ENCODE measurements around the gene CD68.
A peak's percentile ranks its signal among the peaks of the same experiment; 100 is the strongest.
"Not testable (repeated sequence)": the region's sequence is repeated elsewhere in the genome, so short reads cannot be mapped to it uniquely, and the experiment has no call there.

CD68 gene

DNA sequence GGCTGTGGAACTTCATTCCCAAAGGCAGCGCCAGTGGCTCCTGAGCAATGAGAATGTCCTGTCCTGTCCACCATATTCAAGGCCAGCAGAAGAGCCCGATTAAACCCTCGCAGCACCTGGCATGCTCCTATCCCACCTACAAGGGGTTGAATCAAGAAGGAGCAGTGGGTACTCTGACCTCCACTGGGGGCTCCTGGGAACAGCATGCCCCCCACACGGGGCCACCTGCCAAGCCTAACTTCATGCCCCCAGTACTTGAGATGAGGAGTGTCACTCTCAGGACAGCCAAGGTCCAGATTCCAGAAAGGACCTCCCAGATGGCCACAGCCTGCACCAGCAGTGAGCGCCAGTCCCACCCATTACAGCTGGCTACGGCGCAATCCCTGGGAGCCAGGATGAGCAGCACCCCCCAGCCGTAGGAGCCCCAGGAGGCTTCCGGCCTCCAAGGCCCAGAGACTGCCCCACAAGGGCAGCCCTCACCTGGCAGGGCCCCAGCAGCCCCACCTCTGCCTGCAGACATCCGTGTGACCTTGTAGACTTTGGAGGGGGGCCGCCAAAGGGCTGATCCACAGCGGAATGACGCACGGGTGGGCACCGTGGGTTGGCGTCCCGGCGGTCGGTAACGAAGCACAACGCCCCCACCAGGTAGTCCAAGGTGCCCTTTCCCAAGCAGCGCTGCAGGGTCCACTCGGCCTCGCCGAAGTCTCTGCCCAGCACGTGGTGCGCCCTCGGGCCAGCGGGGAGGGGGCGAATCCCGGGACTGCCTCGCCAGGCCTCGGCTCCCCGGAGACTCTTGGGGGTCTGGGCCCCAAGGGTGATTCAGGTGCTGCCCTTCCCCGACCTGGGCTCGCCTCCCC lies 3.2 kb downstream of the CD68 start:
- no peak for DNase-seq

DNA sequence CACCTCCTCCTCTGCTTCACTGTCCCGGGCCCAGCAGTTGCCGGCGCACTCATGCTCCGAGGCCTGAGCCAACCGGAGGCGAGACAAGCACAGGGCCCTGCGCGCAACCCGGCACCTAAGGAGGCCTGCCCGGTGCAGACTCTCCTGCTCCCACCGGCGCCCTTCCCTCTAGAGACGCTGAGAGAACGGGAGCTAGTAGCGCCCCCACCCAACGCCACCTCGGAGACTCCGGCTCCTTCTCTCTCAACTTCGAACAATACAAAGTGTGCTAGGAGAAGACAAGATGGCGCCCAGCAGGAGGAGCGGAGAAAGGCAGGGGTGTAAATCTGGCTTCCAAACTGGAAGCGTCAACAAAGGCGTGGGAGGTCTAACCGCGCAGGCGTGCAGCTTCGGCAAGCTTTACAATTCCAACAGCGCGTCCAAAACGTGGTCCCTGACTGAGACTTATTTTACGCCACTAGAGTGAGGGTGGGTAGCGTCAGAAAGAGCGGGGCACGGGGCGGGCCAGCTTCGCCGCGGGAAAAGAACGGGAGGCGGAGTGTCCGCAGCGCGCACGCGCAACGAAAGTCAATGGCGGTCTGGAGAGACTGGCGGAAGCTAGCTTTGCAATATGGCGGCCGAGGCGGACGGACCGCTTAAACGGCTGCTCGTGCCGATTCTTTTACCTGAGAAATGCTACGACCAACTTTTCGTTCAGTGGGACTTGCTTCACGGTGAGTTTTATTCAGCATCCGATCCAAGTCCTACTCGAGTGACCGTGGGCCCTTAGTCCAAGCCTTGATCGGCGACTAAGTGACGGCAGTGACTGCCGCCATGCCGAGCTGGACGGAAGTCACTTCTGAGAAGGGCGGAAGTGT lies 4.0 kb downstream of the CD68 start, which contains the start of gene MPDU1:
MPDU1 (plus strand) TSS at position 600 of the 857 bp plus-strand sequence; CDS start at position 611, 11 bp downstream.
- DNase-seq: peak; percentile 97

DNA sequence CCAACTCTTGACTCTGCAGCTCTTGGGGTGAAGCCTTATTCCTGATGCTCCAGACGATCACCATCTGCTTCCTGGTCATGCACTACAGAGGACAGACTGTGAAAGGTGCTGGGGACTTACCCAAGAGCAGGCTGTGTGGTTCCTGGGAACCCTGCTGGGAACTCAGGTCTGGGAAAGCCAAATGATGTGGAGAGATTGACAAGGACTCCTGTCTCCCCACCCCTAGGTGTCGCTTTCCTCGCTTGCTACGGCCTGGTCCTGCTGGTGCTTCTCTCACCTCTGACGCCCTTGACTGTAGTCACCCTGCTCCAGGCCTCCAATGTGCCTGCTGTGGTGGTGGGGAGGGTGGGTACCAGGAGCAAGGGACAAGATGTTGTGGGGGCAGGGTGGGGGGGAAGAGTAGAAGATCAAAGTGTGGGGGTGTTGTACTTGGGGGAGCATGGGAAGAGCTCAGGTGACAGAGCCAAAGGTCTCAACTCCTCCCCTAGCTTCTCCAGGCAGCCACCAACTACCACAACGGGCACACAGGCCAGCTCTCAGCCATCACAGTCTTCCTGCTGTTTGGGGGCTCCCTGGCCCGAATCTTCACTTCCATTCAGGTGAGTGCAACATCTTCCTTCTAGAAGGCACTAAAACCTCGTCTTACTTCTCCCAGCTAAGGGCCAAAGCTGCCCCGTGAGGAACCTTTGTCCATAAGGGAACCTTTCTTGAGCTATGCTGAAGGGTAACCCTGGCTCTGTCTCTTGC lies 7.4 kb downstream of the CD68 start:
- DNase-seq: no peak

DNA sequence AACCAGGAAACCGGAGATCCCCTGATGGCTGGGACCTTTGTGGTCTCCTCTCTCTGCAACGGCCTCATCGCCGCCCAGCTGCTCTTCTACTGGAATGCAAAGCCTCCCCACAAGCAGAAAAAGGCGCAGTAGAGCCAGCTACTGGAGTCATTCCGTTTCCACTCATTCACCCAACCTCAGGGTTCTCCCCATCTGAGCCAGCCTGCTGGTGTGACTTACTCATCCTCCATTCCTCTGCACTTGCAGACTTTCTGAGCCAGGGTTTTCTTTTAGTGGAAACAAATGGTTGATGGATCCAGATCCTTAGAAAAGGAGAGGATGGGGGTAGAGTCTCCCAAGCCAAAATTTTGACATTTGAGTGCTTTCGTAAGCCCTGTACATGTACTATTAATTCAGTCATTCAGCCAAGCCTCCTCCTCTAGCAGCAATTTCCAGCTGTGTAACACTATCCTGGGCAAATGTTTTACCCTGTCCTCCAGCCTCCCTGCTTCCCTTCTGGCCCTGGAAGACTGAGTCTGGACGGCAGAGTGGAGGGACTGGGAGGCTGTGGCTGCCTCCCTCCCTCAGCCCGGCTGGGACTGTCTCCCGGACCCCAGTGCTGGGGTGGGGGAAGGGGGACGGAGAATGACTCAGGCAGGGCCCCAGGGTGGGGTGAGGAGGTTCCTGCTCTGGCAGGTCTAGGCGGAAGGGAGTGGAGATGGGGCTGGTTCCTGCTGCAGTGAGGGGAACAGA lies 8.1 kb downstream of the CD68 start:
- DNase-seq: peak; percentile 81

DNA sequence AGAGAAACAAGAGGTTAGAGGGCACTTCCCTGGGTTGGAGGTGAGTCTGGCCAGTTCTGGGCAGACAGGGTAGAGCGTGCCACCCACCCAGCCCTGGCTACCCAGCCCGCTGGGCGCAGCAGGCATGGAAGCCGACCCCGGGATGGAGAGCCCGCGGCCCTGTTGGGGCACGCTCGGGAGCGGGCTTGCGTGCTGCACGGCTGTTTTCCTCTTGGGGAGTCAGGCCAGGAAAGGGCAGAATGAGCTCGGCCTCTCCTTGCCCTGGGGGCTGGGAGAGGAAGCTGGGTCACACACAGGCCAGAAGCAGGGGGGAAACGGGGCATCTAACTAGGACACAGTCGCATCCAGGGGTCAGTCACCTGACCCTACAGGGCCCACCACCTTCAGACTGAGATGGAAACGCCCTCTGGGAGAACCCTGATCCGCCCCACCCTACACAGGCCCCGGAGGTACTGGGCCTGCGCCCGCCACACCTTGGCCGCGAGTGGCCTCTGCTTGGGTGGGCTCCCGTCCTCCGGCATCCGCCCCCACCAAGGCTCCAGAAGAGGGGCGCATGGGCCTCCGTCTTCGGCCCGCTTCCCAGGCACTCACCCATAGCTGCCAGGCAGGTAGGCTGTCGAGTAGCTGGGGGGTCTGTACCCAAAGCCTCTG lies 9.2 kb downstream of the CD68 start:
- no peak for DNase-seq

DNA sequence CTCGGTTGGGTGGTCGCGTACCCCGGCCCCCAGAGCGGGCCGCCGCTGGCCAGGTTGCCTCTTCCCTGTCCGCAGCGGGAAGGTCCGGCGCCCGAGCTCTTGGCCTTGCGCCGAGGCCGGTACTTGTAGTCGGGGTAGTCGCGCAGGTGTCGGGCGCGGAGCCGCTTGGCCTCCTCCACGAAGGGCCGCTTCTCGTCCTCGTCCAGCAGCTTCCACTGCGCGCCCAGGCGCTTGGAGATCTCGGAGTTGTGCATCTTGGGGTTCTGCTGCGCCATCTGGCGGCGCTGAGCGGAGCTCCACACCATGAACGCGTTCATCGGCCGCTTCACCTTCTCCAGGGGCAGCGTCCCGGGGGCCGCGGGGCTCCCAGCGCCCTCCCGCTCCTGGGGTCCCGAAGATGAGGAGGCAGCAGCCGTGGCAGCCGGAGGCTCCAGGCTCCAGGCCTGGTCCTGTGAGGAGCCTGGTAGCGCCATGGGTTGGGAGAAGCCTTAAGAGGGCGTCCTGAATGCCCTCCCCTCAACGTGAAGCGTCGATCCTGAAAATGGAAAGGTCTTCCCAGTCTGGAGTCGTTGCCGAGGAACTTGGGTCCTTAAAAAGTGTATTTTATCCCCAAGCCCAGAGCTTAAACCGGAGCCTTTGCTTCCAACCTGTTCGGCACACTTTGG lies 9.9 kb downstream of the CD68 start:
- peak; percentile 74 for DNase-seq

DNA sequence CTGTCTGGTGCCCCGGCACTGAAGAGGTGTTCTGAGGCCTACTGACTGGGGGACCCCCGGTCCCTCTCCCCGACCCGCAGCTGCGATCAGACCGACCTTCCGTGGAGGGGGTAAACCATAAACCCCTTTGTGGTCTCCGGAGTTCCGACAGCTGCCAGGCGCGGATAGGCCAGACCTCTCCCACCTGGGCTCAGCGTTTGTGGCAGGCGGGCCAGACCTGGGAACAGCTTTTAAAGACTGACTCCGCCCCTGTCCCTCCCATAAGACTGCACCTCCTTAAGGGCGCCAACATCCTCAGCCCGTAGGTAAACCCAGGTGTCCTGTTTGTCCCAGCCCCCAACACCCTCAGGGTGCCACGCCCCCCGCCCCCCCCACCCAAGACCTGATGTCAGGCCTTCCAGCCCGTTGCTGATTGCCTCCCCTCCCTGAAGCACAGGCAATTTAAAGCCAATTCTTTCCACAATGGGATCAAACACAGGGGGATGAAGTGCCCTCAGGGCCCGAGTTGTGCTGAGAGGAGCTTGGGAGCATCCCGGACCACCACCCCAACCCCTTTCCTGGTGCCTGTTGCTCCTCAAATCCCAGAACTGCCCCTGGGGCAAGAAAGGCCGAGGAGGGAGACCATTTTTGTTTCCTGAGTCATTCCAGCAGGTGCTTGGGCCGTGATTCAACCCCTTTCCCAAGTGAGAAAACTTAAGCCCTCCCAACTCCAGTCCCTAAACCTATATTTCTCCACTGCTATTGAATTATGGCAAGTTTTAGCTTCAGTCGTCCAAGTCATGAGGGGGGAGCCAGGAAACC lies 10.7 kb downstream of the CD68 start, which contains the start of gene SOX15:
SOX15 (minus strand) TSS at position 204 of the 801 bp plus-strand sequence. CDS start 418 bp downstream, outside the sequence.
- DNase-seq: no peak

DNA sequence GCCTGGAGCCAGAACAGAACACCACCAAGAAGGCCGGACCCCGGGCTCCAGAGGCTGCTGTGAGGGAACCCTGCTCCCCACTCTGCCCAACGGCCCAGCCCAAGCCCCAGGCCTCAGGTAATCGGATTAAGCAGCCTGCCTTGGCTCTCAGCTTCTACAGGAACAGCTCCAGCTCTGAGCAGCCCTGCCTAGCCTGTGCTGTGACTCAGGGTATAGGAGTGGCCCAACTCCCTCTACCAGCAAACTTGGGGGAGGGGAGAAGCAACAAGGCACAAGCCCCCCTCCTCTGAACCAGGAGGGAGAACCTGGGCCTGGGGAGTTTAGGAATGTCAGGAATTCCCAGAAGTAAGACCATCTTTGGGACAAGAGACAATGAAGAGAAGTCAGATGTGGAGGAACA lies 11.3 kb downstream of the CD68 start:
- no peak for DNase-seq

DNA sequence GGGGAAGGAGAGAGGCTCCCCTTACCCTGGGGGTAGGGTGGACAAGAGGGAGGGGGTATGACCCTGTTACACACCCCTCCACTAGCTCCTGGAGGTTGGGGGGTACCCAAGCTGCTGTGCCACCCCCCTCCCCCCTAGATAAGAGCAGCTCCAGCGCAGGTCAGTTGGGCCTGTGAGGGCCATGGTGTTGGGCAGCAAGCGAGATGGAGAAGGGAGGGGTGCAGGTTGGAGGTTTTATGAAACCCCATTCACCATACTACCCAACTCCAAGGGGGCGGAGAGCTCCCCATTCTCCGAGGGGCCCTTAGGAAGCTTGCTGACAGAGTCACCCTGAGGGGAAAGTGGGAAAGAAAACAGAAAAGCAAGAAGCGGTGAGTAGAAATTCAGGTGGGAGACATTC lies 12.2 kb downstream of the CD68 start:
- no peak for DNase-seq

DNA sequence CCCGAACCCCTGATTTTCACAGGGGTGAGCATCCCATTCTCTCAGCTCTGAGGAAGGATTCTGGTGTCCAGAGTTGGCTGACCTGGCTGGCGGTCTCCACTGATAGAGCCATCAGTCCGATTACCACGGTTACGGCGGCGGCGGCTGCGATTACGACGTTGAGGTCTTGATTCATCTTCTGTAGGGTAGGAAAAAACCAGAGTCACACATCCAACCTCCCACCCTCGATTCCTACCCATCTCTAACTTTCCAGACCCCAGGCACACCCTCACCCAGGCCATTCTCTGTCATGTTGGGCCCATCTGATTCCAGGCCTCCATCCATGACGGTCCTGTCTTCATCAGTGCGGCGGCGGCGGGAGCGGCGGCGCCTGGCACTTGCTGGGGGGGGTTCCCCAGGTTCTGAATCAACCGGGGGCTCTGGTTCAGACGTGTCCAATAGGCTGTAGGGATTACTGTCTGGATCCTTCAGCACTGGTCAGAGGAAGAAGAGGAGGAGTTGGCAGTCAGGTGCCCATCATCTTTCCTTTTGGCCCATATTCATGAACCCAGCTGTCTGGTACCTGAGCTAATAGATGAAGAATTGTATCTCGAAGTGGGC lies 13.1 kb downstream of the CD68 start:
- no peak for DNase-seq

DNA sequence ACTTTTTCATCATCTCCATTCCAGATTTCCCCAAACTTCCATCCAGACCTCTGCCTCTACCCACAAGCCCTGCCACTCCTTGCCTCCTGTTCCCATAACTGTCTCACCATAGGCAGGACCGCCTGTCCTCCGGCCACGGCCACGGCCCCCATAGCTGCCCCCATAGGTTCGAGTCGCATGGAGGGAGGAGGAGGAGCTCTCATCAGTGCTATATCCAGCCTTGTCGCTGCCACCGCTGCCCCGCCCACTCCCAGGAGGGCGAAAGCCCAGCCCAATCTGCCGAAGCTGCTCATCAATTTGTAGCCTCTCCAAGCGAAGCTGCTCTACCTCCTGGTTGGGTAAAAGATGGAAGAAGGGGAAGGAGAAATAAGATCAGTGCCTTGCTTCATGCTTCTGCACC lies 13.9 kb downstream of the CD68 start:
- no peak for DNase-seq

DNA sequence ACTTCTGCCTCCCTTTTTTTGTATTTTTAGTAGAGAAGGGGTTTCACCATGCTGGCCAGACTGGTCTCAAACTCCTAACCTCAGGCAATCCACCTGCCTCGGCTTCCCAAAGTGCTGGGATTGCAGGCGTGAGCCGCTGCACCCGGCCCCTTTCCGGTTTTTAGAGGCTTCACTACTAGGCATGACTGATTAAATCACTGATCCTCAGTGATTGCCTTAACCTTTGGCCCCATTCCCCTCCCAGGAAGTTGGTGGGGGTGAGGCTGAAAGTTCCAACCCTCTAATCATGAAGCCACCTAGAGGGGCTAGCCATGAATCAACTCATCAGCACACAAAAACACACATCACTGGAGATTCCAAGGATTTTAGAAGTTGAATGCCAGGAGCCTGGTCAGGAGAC lies 18.1 kb downstream of the CD68 start:
- DNase-seq: not testable (repeated sequence)

DNA sequence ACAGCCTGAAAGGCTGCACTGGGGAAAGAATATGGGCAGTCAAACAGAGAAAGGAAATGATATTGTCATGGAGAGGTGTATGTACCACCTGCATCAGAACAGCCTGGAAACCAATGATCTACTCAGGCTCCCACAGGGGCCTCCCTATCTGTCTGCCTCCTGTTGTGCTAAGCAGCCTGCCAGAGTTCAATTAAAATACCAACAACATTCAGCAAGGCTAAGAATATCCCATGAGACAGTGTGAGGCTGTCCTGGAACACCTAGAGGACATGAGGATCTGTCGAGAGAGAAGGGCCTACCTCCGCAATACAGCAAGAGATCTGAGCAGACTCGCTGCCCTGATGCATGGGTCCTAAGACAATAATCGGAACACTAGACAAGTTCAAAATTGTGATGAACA lies 26.8 kb downstream of the CD68 start:
- DNase-seq: no peak

DNA sequence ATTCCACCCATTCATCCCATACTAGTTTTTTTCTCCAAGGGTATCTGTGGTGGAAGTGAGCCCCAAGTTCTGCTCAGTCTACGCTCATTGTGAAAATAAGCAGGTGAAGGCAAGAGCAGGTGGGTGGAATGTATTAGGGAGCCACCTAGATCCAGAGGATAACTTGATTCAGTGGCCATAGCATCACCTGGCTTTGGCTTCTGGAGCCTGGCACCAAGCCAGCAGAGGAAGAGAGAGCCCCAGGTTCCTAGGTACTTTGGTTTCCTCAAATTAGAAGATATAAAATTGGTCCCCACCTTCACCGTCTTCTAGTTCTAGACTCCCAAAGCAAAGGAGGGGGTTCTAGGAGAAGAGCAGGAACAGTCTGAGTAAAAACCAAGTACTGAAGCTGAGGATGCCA lies 31.2 kb downstream of the CD68 start:
- no peak for DNase-seq

DNA sequence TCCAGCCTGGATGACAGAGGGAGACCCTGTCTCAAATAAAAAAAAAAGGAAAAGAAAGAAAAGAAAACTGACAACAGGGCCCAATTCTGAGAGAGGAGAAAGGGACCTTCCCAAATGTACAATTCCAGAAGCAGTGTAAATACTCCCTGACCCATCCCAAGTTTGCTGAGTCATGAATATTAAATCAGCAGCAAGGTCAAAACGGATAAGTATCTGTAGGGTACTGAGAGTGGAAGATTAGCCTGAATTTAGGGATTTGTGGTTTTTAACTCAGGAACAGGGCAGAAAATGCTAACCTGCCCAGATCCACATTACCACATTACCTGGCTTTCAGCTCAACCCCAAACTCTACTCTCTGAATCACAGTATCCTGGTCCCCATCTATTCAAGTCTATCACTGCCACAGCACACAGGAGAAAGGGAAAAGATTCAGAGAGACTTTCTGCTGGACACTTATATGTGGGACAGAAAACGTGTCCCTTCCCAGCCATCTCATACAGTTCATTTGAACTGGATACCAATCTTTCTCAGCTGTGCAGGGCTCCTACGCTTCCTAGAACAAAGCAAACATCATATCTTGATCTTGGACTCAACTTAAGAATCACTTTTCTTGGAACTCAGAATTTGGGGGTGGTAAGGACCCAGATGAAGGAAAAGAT lies 32.3 kb downstream of the CD68 start:
- no peak for DNase-seq

DNA sequence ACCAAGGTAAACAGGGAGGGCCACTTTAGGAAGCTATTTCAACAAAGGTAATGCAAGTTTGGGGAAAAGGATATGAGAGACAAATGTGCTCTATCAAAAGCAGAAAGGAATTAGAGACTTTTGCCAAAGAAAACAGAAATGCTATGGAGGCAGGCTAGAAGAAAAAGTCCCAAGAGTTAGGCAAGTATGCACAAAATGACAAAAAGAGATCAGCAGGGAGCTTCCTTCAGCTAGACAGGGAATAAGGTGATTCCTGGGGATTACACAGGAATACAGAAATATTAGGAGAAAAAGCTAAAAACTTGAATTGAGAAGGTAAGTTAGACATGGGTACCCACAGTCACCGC lies 32.8 kb downstream of the CD68 start:
- DNase-seq: no peak

DNA sequence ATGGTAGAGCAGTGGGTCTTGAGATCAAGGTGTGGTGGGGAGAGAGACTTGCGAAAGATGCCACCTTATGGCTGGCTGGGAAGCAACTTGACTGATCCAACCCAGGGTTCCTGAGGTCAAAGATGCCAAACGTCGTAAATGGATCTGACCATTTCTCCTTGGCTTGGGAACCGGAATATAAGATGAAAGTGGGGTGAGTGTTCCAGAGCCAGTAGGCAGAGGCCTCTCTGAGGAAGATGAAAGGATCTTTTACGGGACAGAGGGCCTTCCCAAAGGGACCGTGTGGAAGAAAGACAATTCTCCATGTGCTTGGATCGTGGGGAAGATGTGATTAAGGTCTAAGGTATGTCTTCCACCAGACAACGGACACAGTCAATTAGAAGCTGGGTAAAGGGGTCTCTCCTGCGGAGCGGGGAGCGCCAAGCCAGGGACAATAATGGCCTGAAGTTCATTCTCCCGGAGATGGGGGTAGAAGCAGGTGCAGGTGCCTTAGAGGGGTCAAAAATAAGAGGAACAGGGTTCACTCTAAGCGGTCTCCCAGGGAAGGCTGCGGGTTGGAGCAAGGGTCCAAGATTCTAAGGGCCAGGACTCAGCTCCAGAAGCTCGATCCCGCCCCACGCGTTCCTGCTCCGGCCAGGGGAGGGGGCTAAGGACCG lies 34.5 kb downstream of the CD68 start:
- DNase-seq: no peak

DNA sequence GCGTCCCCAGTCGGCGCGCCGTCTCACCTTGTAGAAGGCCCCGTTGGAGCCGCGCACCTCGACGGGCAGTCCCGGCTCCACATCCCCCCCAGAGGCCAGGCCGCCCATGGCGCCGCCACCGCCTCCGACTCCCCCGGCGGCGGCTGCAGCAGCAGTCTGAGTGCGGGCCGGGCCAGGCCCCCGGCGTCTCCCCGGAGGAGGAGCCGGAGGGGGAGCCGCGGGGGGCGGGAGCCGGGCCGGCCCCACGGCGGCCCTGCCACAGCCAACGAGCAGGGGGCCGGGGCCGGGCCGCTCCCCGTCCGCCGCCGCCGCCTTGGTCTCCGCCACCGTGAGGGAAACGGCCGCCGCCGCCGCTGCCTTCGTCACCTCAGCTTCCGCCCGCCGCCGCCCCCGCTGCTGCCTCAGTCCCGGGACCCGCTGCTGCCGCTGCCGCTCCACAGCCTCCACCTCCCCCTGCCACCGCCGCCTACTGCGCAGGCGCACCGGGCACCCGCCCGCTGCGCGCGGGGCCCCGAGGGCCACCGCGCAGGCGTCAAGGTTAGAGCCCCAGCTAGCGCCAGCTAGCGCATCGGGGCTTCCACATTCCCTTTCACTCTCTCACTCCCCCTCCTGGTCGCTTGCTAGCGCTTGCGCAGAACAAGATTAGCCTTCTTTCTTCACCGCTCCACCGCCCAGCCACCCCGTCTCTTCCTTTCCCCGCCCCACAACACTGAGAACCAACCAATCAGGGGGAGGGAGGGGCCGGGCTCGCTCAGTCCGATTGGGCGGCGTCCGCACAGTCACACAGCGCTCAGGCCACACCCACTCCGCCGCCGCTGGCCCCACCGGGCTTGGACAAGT lies 35.2 kb downstream of the CD68 start, which contains the start of gene FXR2:
FXR2 (minus strand) TSS at position 473 of the 840 bp plus-strand sequence; CDS start at position 108, 365 bp downstream.
- DNase-seq: peak; percentile 99

Measured in MV-4-11 (cell line).